ENCODE data around the gene CLN6.

- TF ChIP-seq POLR2AphosphoS5 (IDR thresholded peaks at IDR 0.05) (no peak), POLR2A (IDR thresholded peaks at IDR 0.05) (no peak)
- TF ChIP-seq, protein P1, sequence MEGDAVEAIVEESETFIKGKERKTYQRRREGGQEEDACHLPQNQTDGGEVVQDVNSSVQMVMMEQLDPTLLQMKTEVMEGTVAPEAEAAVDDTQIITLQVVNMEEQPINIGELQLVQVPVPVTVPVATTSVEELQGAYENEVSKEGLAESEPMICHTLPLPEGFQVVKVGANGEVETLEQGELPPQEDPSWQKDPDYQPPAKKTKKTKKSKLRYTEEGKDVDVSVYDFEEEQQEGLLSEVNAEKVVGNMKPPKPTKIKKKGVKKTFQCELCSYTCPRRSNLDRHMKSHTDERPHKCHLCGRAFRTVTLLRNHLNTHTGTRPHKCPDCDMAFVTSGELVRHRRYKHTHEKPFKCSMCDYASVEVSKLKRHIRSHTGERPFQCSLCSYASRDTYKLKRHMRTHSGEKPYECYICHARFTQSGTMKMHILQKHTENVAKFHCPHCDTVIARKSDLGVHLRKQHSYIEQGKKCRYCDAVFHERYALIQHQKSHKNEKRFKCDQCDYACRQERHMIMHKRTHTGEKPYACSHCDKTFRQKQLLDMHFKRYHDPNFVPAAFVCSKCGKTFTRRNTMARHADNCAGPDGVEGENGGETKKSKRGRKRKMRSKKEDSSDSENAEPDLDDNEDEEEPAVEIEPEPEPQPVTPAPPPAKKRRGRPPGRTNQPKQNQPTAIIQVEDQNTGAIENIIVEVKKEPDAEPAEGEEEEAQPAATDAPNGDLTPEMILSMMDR (IDR thresholded peaks at IDR 0.05): no peak
Observed at GRCh38 chr15:68214838-68215254, 14.7 kb downstream of the CLN6 start.

Data from stomach (tissue), 4 donors.